ENCODE data around the gene KCNQ1OT1.
"Not testable (repeated sequence)": the region's sequence is repeated elsewhere in the genome, so short reads cannot be mapped to it uniquely, and the experiment has no call there.

Gene KCNQ1OT1

GRCh38 chr11:2651826-2652271 lies 47.9 kb downstream of the KCNQ1OT1 start:
- DNase-seq = no peak

- no peak for DNase-seq
Measured at GRCh38 chr11:2651054-2651617, 48.7 kb downstream of the KCNQ1OT1 start.

- DNase-seq = no peak
Measured at GRCh38 chr11:2650343-2650867, 49.4 kb downstream of the KCNQ1OT1 start.

GRCh38 chr11:2649848-2650247 lies 49.9 kb downstream of the KCNQ1OT1 start:
- no peak for DNase-seq

GRCh38 chr11:2649400-2649799 lies 50.4 kb downstream of the KCNQ1OT1 start:
- DNase-seq = no peak

GRCh38 chr11:2647953-2648352 lies 51.8 kb downstream of the KCNQ1OT1 start:
- DNase-seq = no peak

- DNase-seq = no peak
Measured at GRCh38 chr11:2647167-2647566, 52.6 kb downstream of the KCNQ1OT1 start.

- no peak for DNase-seq
Measured at GRCh38 chr11:2645779-2646118, 54.0 kb downstream of the KCNQ1OT1 start.

- DNase-seq = no peak
Measured at GRCh38 chr11:2644844-2645778, 54.7 kb downstream of the KCNQ1OT1 start.

GRCh38 chr11:2643746-2644145 lies 56.0 kb downstream of the KCNQ1OT1 start:
- no peak for DNase-seq

- DNase-seq = no peak
Measured at GRCh38 chr11:2641623-2642022, 58.2 kb downstream of the KCNQ1OT1 start.

- not testable (repeated sequence) for DNase-seq
Measured at GRCh38 chr11:2639763-2640162, 60.0 kb downstream of the KCNQ1OT1 start.

- DNase-seq = no peak
Measured at GRCh38 chr11:2631161-2631560, 68.6 kb downstream of the KCNQ1OT1 start.

- DNase-seq = no peak
Measured at GRCh38 chr11:2630679-2631078, 69.1 kb downstream of the KCNQ1OT1 start.

- DNase-seq = no peak
Measured at GRCh38 chr11:2625183-2625582, 74.6 kb downstream of the KCNQ1OT1 start.

- no peak for DNase-seq
Measured at GRCh38 chr11:2621894-2622293, 77.9 kb downstream of the KCNQ1OT1 start.

- DNase-seq = no peak
Measured at GRCh38 chr11:2612884-2613571, 86.8 kb downstream of the KCNQ1OT1 start.

GRCh38 chr11:2609345-2609744 lies 90.4 kb downstream of the KCNQ1OT1 start:
- no peak for DNase-seq

- no peak for DNase-seq
Measured at GRCh38 chr11:2599561-2600189, 100.1 kb downstream of the KCNQ1OT1 start.

GRCh38 chr11:2595204-2595603 lies 104.6 kb downstream of the KCNQ1OT1 start:
- DNase-seq = no peak

GRCh38 chr11:2594267-2594666 lies 105.5 kb downstream of the KCNQ1OT1 start:
- DNase-seq = no peak

GRCh38 chr11:2593393-2593950 lies 106.3 kb downstream of the KCNQ1OT1 start:
- no peak for DNase-seq

Data from T-helper 1 cell (primary cell).